Thyroid gland (tissue), 4 donors: ENCODE results near the gene MARCHF9.

Experiments used
- CTCF ChIP-seq, 6 experiments: fragments of 200-600 bp in 3 of 6; fragments of 450-650 bp in 3 of 6; sonication (generic) in 3 of 6; IDR thresholded peaks; one replicate each; pipeline ENCODE4 v1.5.1; 2016 to 2019; ENCODE audit warnings: antibody characterized with exemption in 6 of 6, mild to moderate bottlenecking in 2 of 6, inconsistent platforms in 1 of 6, moderate library complexity in 1 of 6
- POLR2A ChIP-seq, 2 donors: fragments of 450-650 bp; IDR thresholded peaks; one replicate each; pipeline ENCODE4 v1.6.1; 2017; ENCODE audit warnings: antibody characterized with exemption in 2 of 2, mild to moderate bottlenecking in 2 of 2, moderate library complexity in 1 of 2

DNA sequence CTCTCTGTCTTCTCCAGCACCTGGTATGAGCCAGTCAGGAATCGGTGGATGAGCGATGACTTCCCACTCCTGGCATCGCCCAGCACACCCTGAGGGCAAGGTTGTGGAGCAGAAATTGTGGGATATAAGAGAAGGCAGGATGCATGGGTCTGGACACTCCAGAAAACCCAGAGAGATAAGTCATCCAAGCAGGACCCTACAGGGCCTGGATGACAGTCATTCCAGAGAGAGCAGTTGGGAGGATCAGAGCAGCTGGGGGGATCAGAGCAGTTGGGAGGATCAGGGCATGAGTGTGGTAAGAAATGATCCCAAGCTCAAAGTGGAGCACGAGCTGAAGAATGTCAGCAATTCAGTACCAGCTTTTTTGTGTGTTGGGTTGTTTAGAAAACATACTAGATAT lies 20.3 kb upstream of the MARCHF9 start:
- TF ChIP-seq CTCF (IDR thresholded peaks at IDR 0.05) (no peak), POLR2A (IDR thresholded peaks at IDR 0.05) (no peak)
